ENCODE data around the gene MFNG. TPM values are rescaled to one million over a fixed set of nuclear protein-coding genes. Genes with fewer than 3 reads are reported as not detected.

The MFNG gene
- polyA plus RNA-seq, 1 donor from 2014 or later = 0.17 TPM

- Histone ChIP-seq H2AFZ (ENCODE audit: low read depth, low read length) (no peak overlapping the region), H3K27ac (ENCODE audit: low read length) (no peak overlapping the region), H3K9ac (ENCODE audit: low read length) (no peak overlapping the region), H3K36me3 (ENCODE audit: insufficient read depth, low read length) (no peaks in the 10 kb centered on the region), H3K9me2 (ENCODE audit: insufficient read depth, low read length) (no peaks in the 10 kb centered on the region), H3K9me3 (ENCODE audit: low read length) (no peaks in the 10 kb centered on the region), H3K4me2 (ENCODE audit: low read length) (no peak overlapping the region), H4K20me1 (ENCODE audit: insufficient read depth) (no peaks in the 10 kb centered on the region), H3K27me3 (ENCODE audit: insufficient read depth, low read depth, low read length) (no peaks in the 10 kb centered on the region), H3K4me3 (ENCODE audit: low read length) (no peak overlapping the region), H3F3A (ENCODE audit: insufficient read depth, low read length, poor library complexity, severe bottlenecking) (no peaks in the 10 kb centered on the region), H3K79me2 (replicated peaks; ENCODE audit: insufficient read depth, low read length) (no peaks in the 10 kb centered on the region)
- no peak for TF ChIP-seq POLR2AphosphoS5 (IDR thresholded peaks at IDR 0.05)
- no peak for TF ChIP-seq MXI1 (conservative IDR thresholded peaks at IDR 0.05; ENCODE audit: poor library complexity, severe bottlenecking)
- TF ChIP-seq CTCF (IDR thresholded peaks at IDR 0.05; ENCODE audit: poor library complexity, severe bottlenecking) = no peak
- TF ChIP-seq EZH2 (IDR thresholded peaks at IDR 0.05; ENCODE audit: borderline replicate concordance, insufficient read depth, low read length, poor library complexity, severe bottlenecking) = no peak
- no peak for TF ChIP-seq SMC3 (conservative IDR thresholded peaks at IDR 0.05; ENCODE audit: poor library complexity)
- no peak for TF ChIP-seq EP300 (conservative IDR thresholded peaks at IDR 0.05; ENCODE audit: poor library complexity, severe bottlenecking)
- TF ChIP-seq RAD21 (conservative IDR thresholded peaks at IDR 0.05) = no peak
- no peak for TF ChIP-seq TAF1 (IDR thresholded peaks at IDR 0.05; ENCODE audit: low read depth)
- no peak for TF ChIP-seq REST (IDR thresholded peaks at IDR 0.05; ENCODE audit: borderline replicate concordance)
Observed at GRCh38 chr22:37499789-37500540, 13.8 kb upstream of the MFNG start.

GRCh38 chr22:37499027-37499707, 13.0 kb upstream of the MFNG start:
- H4K20me1 ChIP-seq (ENCODE audit: insufficient read depth) = no peaks in the 10 kb centered on the region
- no peak overlapping the region for H3K9ac ChIP-seq (ENCODE audit: low read length)
- no peaks in the 10 kb centered on the region for H3K27me3 ChIP-seq (ENCODE audit: insufficient read depth, low read depth, low read length)
- no peak overlapping the region for H3K4me2 ChIP-seq (ENCODE audit: low read length)
- no peaks in the 10 kb centered on the region for H3F3A ChIP-seq (ENCODE audit: insufficient read depth, low read length, poor library complexity, severe bottlenecking)
- no peak overlapping the region for H3K27ac ChIP-seq (ENCODE audit: low read length)
- no peaks in the 10 kb centered on the region for H3K36me3 ChIP-seq (ENCODE audit: insufficient read depth, low read length)
- no peak overlapping the region for H3K4me3 ChIP-seq (ENCODE audit: low read length)
- no peaks in the 10 kb centered on the region for H3K9me2 ChIP-seq (ENCODE audit: insufficient read depth, low read length)
- no peak overlapping the region for H2AFZ ChIP-seq (ENCODE audit: low read depth, low read length)
- no peaks in the 10 kb centered on the region for H3K79me2 ChIP-seq (replicated peaks; ENCODE audit: insufficient read depth, low read length)
- no peaks in the 10 kb centered on the region for H3K9me3 ChIP-seq (ENCODE audit: low read length)
- TF ChIP-seq SMC3 (conservative IDR thresholded peaks at IDR 0.05; ENCODE audit: poor library complexity) (no peak), RAD21 (conservative IDR thresholded peaks at IDR 0.05) (no peak), EZH2 (IDR thresholded peaks at IDR 0.05; ENCODE audit: borderline replicate concordance, insufficient read depth, low read length, poor library complexity, severe bottlenecking) (no peak), POLR2AphosphoS5 (IDR thresholded peaks at IDR 0.05) (no peak), TAF1 (IDR thresholded peaks at IDR 0.05; ENCODE audit: low read depth) (no peak), REST (IDR thresholded peaks at IDR 0.05; ENCODE audit: borderline replicate concordance) (no peak)

All from neural cell (in vitro differentiated cells).